ENCODE measurements around the gene HSDL2. TPM values are rescaled to one million over a fixed set of nuclear protein-coding genes. Genes with fewer than 3 reads are reported as not detected.

Gene HSDL2
- polyA plus RNA-seq, 4 donors: 30.8 to 54.9 (median 40.1) TPM

DNA sequence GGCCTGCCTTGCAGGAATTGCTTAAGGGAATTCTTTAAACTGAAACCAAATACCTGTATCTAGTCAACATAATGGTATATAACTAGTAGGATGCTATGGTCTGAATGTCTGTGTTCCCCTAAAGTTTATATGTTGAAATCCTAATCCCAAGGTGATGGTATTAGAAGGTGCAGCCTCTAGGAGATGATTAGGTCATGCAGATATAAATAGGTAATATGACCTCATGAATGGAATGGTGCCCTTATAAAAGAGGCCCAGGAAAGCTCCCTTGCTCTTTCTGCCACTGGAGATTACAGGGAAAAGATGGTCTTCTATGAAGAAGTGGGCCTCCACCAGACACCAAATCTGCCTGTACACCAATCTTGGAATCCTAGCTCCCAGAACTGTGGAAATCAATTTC is 99.3 kb downstream of the HSDL2 start:
- peaks cover 0 to 13% (median 0%) of the 10 kb centered on the region in 3 donors for H3K36me3 ChIP-seq (ENCODE audit: control insufficient read depth in 3 of 3, insufficient read depth in 2 of 3, low read depth in 1 of 3, low read length in 3 of 3)
- no peak for FAIRE-seq
- H3K27me3 ChIP-seq (ENCODE audit: control insufficient read depth in 3 of 3, insufficient read depth in 3 of 3, low read length in 3 of 3): no peaks in the 10 kb centered on the region
- no peak overlapping the region for H3K4me3 ChIP-seq (ENCODE audit: low read depth in 1 of 3, low read length in 3 of 3)
- H3K9me3 ChIP-seq (ENCODE audit: control insufficient read depth in 2 of 2, insufficient read depth in 1 of 2, low read depth in 1 of 2, low read length in 1 of 2): peaks cover 0 to 22% of the 10 kb centered on the region in 2 donors
- no peak overlapping the region for H3K27ac ChIP-seq (ENCODE audit: low read depth in 1 of 3, low read length in 2 of 3)
- H3K4me1 ChIP-seq (ENCODE audit: control insufficient read depth in 3 of 3, insufficient read depth in 2 of 3, low read depth in 1 of 3, low read length in 2 of 3): no peaks in the 10 kb centered on the region
- no peak for DNase-seq

DNA sequence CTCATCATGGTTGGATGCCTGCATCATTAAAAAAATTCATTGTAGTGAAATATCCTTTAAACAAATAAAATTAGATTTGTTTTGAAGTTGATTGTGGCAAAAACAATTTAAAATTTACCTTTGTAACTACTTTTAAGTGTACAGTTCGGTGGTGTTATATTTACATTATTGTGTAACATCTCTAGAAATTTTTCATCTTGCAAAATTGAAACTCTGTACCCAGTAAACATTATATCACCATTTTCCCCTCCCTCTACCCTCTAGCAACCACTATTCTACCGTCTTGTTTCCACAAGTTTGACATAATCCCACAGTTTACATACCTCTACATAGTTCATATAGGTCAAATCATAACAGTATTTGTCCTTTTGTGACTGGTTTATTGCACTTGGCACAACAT is 104.7 kb downstream of the HSDL2 start:
- WGBS, 3 donors: 84 to 93% (median 85%) methylated on average over 2 of the region's 2 CpGs

DNA sequence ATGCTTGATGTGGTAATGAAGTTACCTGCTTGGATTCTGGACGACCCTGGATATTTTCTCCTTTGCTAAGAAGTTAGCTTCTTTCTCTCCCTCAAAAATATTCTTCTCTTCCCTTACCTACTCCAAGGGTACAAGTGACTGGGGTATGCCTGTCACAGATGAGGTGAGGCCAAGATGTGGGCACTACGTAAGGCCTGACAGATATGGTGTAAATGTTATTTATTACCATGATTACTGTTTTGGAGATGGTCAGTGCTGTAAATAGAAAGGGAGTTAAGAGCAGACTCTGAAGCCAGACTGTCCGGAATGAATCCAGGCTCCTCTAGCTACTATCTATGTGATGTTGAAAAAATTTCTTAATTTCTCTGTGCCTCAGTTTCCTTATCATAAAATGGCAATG is 105.7 kb downstream of the HSDL2 start:
- Histone ChIP-seq H3K4me1 (ENCODE audit: control insufficient read depth in 3 of 3, insufficient read depth in 2 of 3, low read depth in 1 of 3, low read length in 2 of 3) (peaks cover 0 to 19% (median 2%) of the 10 kb centered on the region in 3 donors), H3K27ac (ENCODE audit: low read depth in 1 of 3, low read length in 2 of 3) (no peak overlapping the region), H3K27me3 (ENCODE audit: control insufficient read depth in 3 of 3, insufficient read depth in 3 of 3, low read length in 3 of 3) (no peaks in the 10 kb centered on the region), H3K9me3 (ENCODE audit: control insufficient read depth in 2 of 2, insufficient read depth in 1 of 2, low read depth in 1 of 2, low read length in 1 of 2) (no peaks in the 10 kb centered on the region), H3K4me3 (ENCODE audit: low read depth in 1 of 3, low read length in 3 of 3) (peak overlapping the region in 1 of 3 donors; percentile 98), H3K36me3 (ENCODE audit: control insufficient read depth in 3 of 3, insufficient read depth in 2 of 3, low read depth in 1 of 3, low read length in 3 of 3) (no peaks in the 10 kb centered on the region)
- DNase-seq (no peak), FAIRE-seq (no peak)
- WGBS, 3 donors: 77 to 86% (median 79%) methylated on average over 3 of the region's 3 CpGs

More for the DNA sequence above, 104.7 kb downstream of the HSDL2 start:
- H3K9me3 ChIP-seq (ENCODE audit: control insufficient read depth in 2 of 2, insufficient read depth in 1 of 2, low read depth in 1 of 2, low read length in 1 of 2): no peaks in the 10 kb centered on the region
- H3K4me1 ChIP-seq (ENCODE audit: control insufficient read depth in 3 of 3, insufficient read depth in 2 of 3, low read depth in 1 of 3, low read length in 2 of 3): peaks cover 0 to 9% (median 2%) of the 10 kb centered on the region in 3 donors
- DNase-seq: no peak
- no peak for FAIRE-seq
- no peak overlapping the region for H3K4me3 ChIP-seq (ENCODE audit: low read depth in 1 of 3, low read length in 3 of 3)
- no peaks in the 10 kb centered on the region for H3K27me3 ChIP-seq (ENCODE audit: control insufficient read depth in 3 of 3, insufficient read depth in 3 of 3, low read length in 3 of 3)
- H3K36me3 ChIP-seq (ENCODE audit: control insufficient read depth in 3 of 3, insufficient read depth in 2 of 3, low read depth in 1 of 3, low read length in 3 of 3): no peaks in the 10 kb centered on the region
- H3K27ac ChIP-seq (ENCODE audit: low read depth in 1 of 3, low read length in 2 of 3): no peak overlapping the region

DNA sequence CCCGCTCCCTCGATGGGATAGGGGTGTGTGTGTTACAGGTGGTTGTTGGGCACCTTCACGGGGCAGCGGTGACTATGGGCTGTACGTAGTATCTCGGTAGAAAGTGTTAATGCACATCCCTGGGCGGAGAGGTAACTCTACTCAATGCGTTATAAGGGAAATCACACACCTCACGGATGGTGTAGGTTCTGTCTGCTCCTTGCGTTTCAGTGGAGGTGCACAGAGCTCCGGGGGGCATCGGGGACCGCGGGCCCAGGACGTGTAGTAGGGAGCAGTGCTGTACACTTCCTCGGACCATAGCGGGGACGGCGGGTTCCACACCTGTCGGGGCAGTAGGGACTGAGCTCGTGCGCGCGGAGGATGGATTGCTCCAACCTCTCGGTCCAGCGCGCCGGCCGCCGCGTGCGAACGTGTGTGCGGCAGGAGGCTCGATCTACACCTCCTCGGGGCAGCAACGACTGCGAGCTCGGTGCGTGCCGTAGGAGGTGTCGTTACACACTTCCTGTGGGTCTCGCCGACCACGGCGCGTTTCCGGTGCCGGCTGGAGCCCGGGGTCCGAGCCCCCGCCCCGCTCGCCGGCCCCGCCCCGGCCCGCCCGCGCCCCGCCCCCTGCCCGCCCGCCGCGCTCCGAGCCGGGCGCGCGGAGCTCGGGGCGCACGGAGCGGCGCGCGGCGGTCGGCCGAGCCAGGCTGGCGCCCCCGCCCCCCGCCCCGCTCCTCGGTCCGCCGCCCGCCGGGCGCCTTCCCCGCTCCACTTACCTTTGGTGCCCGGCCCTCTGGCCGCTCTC is 106.5 kb downstream of the HSDL2 start, which contains the start of gene KIAA1958:
Gene KIAA1958, plus strand, starts transcription at position 607 of the 787 bp plus-strand sequence. CDS start 87,254 bp downstream, outside the sequence.
- DNase-seq: peak; percentile 84 to 91
- H3K9me3 ChIP-seq (ENCODE audit: control insufficient read depth in 2 of 2, insufficient read depth in 1 of 2, low read depth in 1 of 2, low read length in 1 of 2): no peaks in the 10 kb centered on the region
- no peaks in the 10 kb centered on the region for H3K27me3 ChIP-seq (ENCODE audit: control insufficient read depth in 3 of 3, insufficient read depth in 3 of 3, low read length in 3 of 3)
- FAIRE-seq: no peak
- peaks cover 0 to 26% (median 2%) of the 10 kb centered on the region in 3 donors for H3K4me1 ChIP-seq (ENCODE audit: control insufficient read depth in 3 of 3, insufficient read depth in 2 of 3, low read depth in 1 of 3, low read length in 2 of 3)
- peak within 1 kb of the TSS; percentile 68 to 88 (median 82) for H3K27ac ChIP-seq (ENCODE audit: low read depth in 1 of 3, low read length in 2 of 3)
- WGBS, 3 donors: 1 to 2% (median 1%) methylated on average over 40 to 93 of the region's 93 CpGs
- H3K4me3 ChIP-seq (ENCODE audit: low read depth in 1 of 3, low read length in 3 of 3): peak within 1 kb of the TSS; percentile 97 to 100 (median 98)
- peaks cover 0 to 4% (median 0%) of the 10 kb centered on the region in 3 donors for H3K36me3 ChIP-seq (ENCODE audit: control insufficient read depth in 3 of 3, insufficient read depth in 2 of 3, low read depth in 1 of 3, low read length in 3 of 3)

DNA sequence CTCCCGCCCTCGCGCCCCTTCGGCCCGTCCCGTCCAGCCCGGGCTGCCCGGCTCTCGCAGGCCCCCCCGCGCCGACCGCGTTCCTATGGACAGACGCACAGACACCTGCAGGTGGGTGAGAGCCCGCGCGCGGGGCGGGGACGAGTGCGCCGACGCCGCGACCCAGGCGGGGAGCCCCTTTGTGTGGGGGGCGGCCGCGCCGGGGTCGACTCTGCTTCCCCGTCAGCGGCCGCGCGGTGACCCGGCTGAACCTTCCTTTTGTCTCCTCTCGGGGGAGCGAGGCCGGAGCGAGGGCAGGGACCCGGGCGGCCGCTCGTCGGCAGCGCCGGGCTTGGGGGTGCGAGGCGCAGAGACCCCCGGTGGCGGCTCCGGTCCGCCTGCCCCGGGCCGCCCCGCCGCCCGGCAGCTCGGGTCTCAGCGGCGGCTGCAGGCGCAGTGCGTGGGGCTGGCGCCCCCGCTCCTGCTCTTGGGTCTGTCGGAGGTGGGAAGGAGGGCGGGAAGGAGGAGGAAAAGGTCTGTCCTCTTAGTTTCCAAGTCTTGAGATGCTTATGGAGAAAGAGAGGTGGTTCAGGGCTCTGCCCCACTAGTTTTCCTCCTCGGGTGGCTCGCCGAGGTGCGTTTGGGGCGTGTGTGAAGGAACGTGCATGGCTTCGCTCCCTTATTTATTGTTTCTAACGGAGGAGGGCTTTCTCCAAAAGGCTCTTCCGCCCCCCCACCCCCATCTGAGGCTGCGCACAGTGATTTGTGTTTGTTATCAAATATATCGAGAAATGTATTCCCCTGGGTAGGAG is 107.3 kb downstream of the HSDL2 start:
- Histone ChIP-seq H3K4me1 (ENCODE audit: control insufficient read depth in 3 of 3, insufficient read depth in 2 of 3, low read depth in 1 of 3, low read length in 2 of 3) (peaks cover 0 to 26% (median 2%) of the 10 kb centered on the region in 3 donors), H3K27me3 (ENCODE audit: control insufficient read depth in 3 of 3, insufficient read depth in 3 of 3, low read length in 3 of 3) (no peaks in the 10 kb centered on the region), H3K27ac (ENCODE audit: low read depth in 1 of 3, low read length in 2 of 3) (peak overlapping the region; percentile 68 to 82 (median 82)), H3K9me3 (ENCODE audit: control insufficient read depth in 2 of 2, insufficient read depth in 1 of 2, low read depth in 1 of 2, low read length in 1 of 2) (no peaks in the 10 kb centered on the region), H3K36me3 (ENCODE audit: control insufficient read depth in 3 of 3, insufficient read depth in 2 of 3, low read depth in 1 of 3, low read length in 3 of 3) (peaks cover 0 to 4% (median 0%) of the 10 kb centered on the region in 3 donors), H3K4me3 (ENCODE audit: low read depth in 1 of 3, low read length in 3 of 3) (peak overlapping the region; percentile 77 to 100 (median 97))
- no peak for FAIRE-seq
- DNase-seq: peak; percentile 45 to 89
- 0 to 1% (median 0%) methylated on average over 40 to 80 of the region's 80 CpGs for WGBS, 3 donors

DNA sequence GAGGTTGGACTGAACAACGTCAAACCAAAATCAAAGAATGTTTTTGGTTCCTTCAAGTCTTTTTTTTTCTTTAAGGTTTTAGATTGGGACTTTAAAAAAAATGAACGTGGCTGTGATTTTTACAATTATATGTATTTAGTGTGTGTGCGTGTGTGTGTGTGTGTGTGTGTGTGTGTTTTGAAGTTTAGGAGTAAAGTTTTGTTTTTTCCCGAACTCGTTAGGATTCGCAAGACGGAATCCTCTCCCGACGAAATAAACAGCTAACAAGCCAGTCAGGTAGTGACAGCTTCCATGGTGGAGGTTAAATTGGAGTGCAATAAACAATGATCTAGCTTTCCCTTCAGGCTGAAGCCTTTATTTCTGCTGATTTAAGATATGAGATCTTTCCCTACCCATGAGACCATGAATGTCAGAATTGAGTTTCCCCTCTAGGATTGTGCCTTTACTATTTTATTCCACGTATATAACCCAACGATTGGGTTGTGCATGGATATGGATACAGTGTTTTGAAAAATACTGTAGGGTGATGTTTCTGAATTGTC is 108.0 kb downstream of the HSDL2 start:
- H3K9me3 ChIP-seq (ENCODE audit: control insufficient read depth in 2 of 2, insufficient read depth in 1 of 2, low read depth in 1 of 2, low read length in 1 of 2): peaks cover 0 to 3% of the 10 kb centered on the region in 2 donors
- peak overlapping the region in 1 of 3 donors; percentile 82 for H3K27ac ChIP-seq (ENCODE audit: low read depth in 1 of 3, low read length in 2 of 3)
- peaks cover 0 to 26% (median 2%) of the 10 kb centered on the region in 3 donors for H3K4me1 ChIP-seq (ENCODE audit: control insufficient read depth in 3 of 3, insufficient read depth in 2 of 3, low read depth in 1 of 3, low read length in 2 of 3)
- FAIRE-seq: no peak
- H3K36me3 ChIP-seq (ENCODE audit: control insufficient read depth in 3 of 3, insufficient read depth in 2 of 3, low read depth in 1 of 3, low read length in 3 of 3): peaks cover 0 to 8% (median 0%) of the 10 kb centered on the region in 3 donors
- peak overlapping the region; percentile 77 to 100 (median 97) for H3K4me3 ChIP-seq (ENCODE audit: low read depth in 1 of 3, low read length in 3 of 3)
- WGBS, 3 donors: 7 to 23% (median 20%) methylated on average over 11 of the region's 11 CpGs
- H3K27me3 ChIP-seq (ENCODE audit: control insufficient read depth in 3 of 3, insufficient read depth in 3 of 3, low read length in 3 of 3): no peaks in the 10 kb centered on the region
- DNase-seq: peak; percentile 28 to 54

DNA sequence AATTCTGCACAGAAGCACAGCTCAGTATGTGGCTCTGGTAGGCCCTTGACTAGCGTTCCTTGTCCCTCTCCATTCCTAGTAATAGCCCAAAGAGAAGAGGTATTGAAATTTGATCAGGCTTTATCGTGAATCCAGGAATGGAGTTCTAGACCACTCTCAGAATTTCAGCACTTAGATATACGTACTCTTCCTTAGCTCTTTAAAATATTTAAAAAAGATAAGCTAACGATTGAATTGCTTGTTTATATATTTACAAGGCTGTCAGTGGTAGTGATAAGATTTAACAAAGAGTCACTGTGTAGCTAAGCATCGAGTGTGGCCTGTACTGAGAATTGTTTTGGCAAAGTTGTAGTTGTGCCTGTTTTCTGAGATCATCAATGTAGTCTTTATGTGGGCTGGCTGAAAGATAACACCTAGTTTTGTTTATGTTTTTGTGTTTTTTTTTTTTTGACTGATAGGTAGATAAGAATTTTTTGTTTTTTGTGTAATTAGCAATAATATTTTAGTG is 109.2 kb downstream of the HSDL2 start:
- H3K9me3 ChIP-seq (ENCODE audit: control insufficient read depth in 2 of 2, insufficient read depth in 1 of 2, low read depth in 1 of 2, low read length in 1 of 2): peaks cover 0 to 7% of the 10 kb centered on the region in 2 donors
- no peak for DNase-seq
- FAIRE-seq: no peak
- H3K27me3 ChIP-seq (ENCODE audit: control insufficient read depth in 3 of 3, insufficient read depth in 3 of 3, low read length in 3 of 3): no peaks in the 10 kb centered on the region
- H3K4me1 ChIP-seq (ENCODE audit: control insufficient read depth in 3 of 3, insufficient read depth in 2 of 3, low read depth in 1 of 3, low read length in 2 of 3): peaks cover 0 to 26% (median 2%) of the 10 kb centered on the region in 3 donors
- peaks cover 0 to 8% (median 0%) of the 10 kb centered on the region in 3 donors for H3K36me3 ChIP-seq (ENCODE audit: control insufficient read depth in 3 of 3, insufficient read depth in 2 of 3, low read depth in 1 of 3, low read length in 3 of 3)
- H3K27ac ChIP-seq (ENCODE audit: low read depth in 1 of 3, low read length in 2 of 3): peak overlapping the region in 1 of 3 donors; percentile 32
- 16 to 61% (median 43%) methylated on average over 5 of the region's 5 CpGs for WGBS, 3 donors
- no peak overlapping the region for H3K4me3 ChIP-seq (ENCODE audit: low read depth in 1 of 3, low read length in 3 of 3)
